IMR-90 (cell line): ENCODE results near the gene TMEM40. TPM values are rescaled to one million over a fixed set of nuclear protein-coding genes. Genes with fewer than 3 reads are reported as not detected.

Experiments used
- ATAC-seq: fragments of 200-7000 bp; cut with Tn5 transposase; 2 replicates; pipeline ENCODE4 v1.9.1; 2020; ENCODE audit warnings: low read depth, mild to moderate bottlenecking, moderate library complexity
- BruUV-seq: library from RNA; stranded (reverse); fragments of 400-500 nt; replicated peaks from 2 replicates; lab custom pipeline; 2021; lab: Mats Ljungman, UMichigan
- CTCF ChIA-PET: fragments of 300-600 bp; formaldehyde crosslinking; extraction: SDS; loops from one replicate; lab custom pipeline; 2021; ENCODE audit warnings: antibody characterized with exemption; lab: Yijun Ruan, JAX
- POLR2A ChIA-PET: fragments of 300-600 bp; sonication (Branson Sonifier 250); formaldehyde crosslinking; loops from one replicate; lab custom pipeline; 2022; ENCODE audit warnings: antibody characterized with exemption; ENCODE audit not compliant: unreplicated experiment; lab: Charles Lee
- DNase-seq: peaks from one replicate; pipeline ENCODE4 v3.0.0; 2013
- H2AFZ ChIP-seq: replicated peaks from 2 replicates; pipeline ENCODE3; 2013; ENCODE audit warnings: low read length, mild to moderate bottlenecking; ENCODE audit not compliant: poor library complexity
- H2AK5ac ChIP-seq: 2 replicates; pipeline ENCODE4 v1.6.1; 2013; ENCODE audit warnings: low read depth, low read length, inconsistent platforms
- H2AK9ac ChIP-seq: replicated peaks from 2 replicates; pipeline ENCODE3; 2013; ENCODE audit warnings: mild to moderate bottlenecking, low read depth, low read length, moderate library complexity; ENCODE audit not compliant: poor library complexity
- H2BK120ac ChIP-seq: 2 replicates; pipeline ENCODE4 v1.6.1; 2013; ENCODE audit warnings: low read depth, low read length, inconsistent platforms
- H2BK15ac ChIP-seq: 3 replicates; pipeline ENCODE4 v1.6.1; 2013; ENCODE audit warnings: low read depth, low read length, inconsistent platforms
- H2BK20ac ChIP-seq: 2 replicates; pipeline ENCODE4 v1.6.1; 2013; ENCODE audit warnings: low read depth, mild to moderate bottlenecking, inconsistent platforms, low read length, moderate library complexity
- H2BK5ac ChIP-seq: 2 replicates; pipeline ENCODE4 v1.6.1; 2013; ENCODE audit warnings: mild to moderate bottlenecking, low read depth, low read length, inconsistent platforms; ENCODE audit not compliant: poor library complexity, severe bottlenecking
- H3K14ac ChIP-seq: replicated peaks from 2 replicates; pipeline ENCODE4 v1.6.1; 2013; ENCODE audit warnings: low read depth, low read length, inconsistent platforms
- H3K18ac ChIP-seq: 2 replicates; pipeline ENCODE4 v1.6.1; 2013; ENCODE audit warnings: low read depth, low read length, control low read depth
- H3K23ac ChIP-seq: 2 replicates; pipeline ENCODE4 v1.6.1; 2013; ENCODE audit warnings: low read depth, low read length, inconsistent platforms
- H3K27ac ChIP-seq: 2 replicates; pipeline ENCODE4 v1.5.1; 2013; ENCODE audit warnings: mild to moderate bottlenecking, control low read depth, low read length; ENCODE audit not compliant: insufficient read depth
- H3K27me3 ChIP-seq: 2 replicates; pipeline ENCODE4 v1.6.1; 2013; ENCODE audit warnings: low read length; ENCODE audit not compliant: control insufficient read depth, insufficient read depth
- H3K36me3 ChIP-seq: 2 replicates; pipeline ENCODE4 v1.6.1; 2013; ENCODE audit warnings: low read length, mixed read lengths; ENCODE audit not compliant: control insufficient read depth, insufficient read depth
- H3K4ac ChIP-seq: 2 replicates; pipeline ENCODE4 v1.6.1; 2013; ENCODE audit warnings: low read depth, low read length, inconsistent platforms
- H3K4me1 ChIP-seq: 2 replicates; pipeline ENCODE4 v1.6.1; 2013; ENCODE audit warnings: low read length, mixed read lengths; ENCODE audit not compliant: control insufficient read depth, insufficient read depth
- H3K4me2 ChIP-seq: 2 replicates; pipeline ENCODE4 v1.6.1; 2013; ENCODE audit warnings: low read depth, mild to moderate bottlenecking, control low read depth, low read length, moderate library complexity
- H3K4me3 ChIP-seq: 2 replicates; pipeline ENCODE4 v1.5.1; 2013; ENCODE audit warnings: low read depth, mild to moderate bottlenecking, control low read depth, low read length, moderate library complexity; ENCODE audit not compliant: insufficient read depth
- H3K56ac ChIP-seq: 2 replicates; pipeline ENCODE4 v1.6.1; 2013; ENCODE audit warnings: low read length, inconsistent platforms; ENCODE audit not compliant: insufficient read depth; ENCODE audit errors: extremely low read depth
- H3K79me1 ChIP-seq, 2 experiments: 2 replicates each; pipeline ENCODE4 v1.6.1; 2013; ENCODE audit warnings: low read length in 2 of 2, inconsistent platforms in 1 of 2, low read depth in 1 of 2
- H3K9ac ChIP-seq: 2 replicates; pipeline ENCODE4 v1.6.1; 2013; ENCODE audit warnings: low read depth, low read length, control low read depth
- H3K9me1 ChIP-seq: 2 replicates; pipeline ENCODE4 v1.6.1; 2013; ENCODE audit warnings: low read length, inconsistent platforms; ENCODE audit not compliant: insufficient read depth
- H3K9me3 ChIP-seq: 2 replicates; pipeline ENCODE4 v1.6.1; 2013; ENCODE audit warnings: low read length; ENCODE audit not compliant: control insufficient read depth, insufficient read depth
- H4K20me1 ChIP-seq: 2 replicates; pipeline ENCODE4 v1.6.1; 2013; ENCODE audit warnings: low read length, inconsistent platforms; ENCODE audit not compliant: insufficient read depth
- H4K5ac ChIP-seq: 2 replicates; pipeline ENCODE4 v1.6.1; 2013; ENCODE audit warnings: mild to moderate bottlenecking, low read depth, low read length, control low read depth
- H4K8ac ChIP-seq, 2 experiments: 2 replicates each; pipeline ENCODE4 v1.6.1; 2013; ENCODE audit warnings: low read depth in 2 of 2, low read length in 2 of 2, control low read depth in 1 of 2, inconsistent platforms in 1 of 2
- H4K91ac ChIP-seq: 2 replicates; pipeline ENCODE4 v1.6.1; 2013; ENCODE audit warnings: low read depth, low read length, inconsistent platforms; ENCODE audit not compliant: insufficient read depth
- BHLHE40 ChIP-seq: fragments of 150-350 bp; IDR thresholded peaks from 2 replicates; pipeline ENCODE4 v1.6.1; 2016; ENCODE audit warnings: mild to moderate bottlenecking, low read depth, low read length
- CEBPB ChIP-seq: IDR thresholded peaks from 2 replicates; pipeline ENCODE4 v1.6.1; 2012; ENCODE audit warnings: low read depth, low read length, improper control_type of control experiment
- CHD1 ChIP-seq: IDR thresholded peaks from 2 replicates; pipeline ENCODE4 v1.6.1; 2012; ENCODE audit warnings: low read depth, low read length, improper control_type of control experiment
- CTCF ChIP-seq: conservative IDR thresholded peaks from 2 replicates; pipeline ENCODE4 v1.5.1; 2012; ENCODE audit warnings: mild to moderate bottlenecking, low read depth, low read length, improper control_type of control experiment
- FOS ChIP-seq: fragments of 150-350 bp; IDR thresholded peaks from 2 replicates; pipeline ENCODE4 v1.6.1; 2016; ENCODE audit warnings: low read depth, low read length
- MAFK ChIP-seq: IDR thresholded peaks from 2 replicates; pipeline ENCODE4 v1.6.1; 2012; ENCODE audit warnings: low read depth, low read length, improper control_type of control experiment
- MAZ ChIP-seq: IDR thresholded peaks from 2 replicates; pipeline ENCODE4 v1.6.1; 2012; ENCODE audit warnings: low read depth, mild to moderate bottlenecking, low read length, improper control_type of control experiment, moderate library complexity, borderline replicate concordance
- MXI1 ChIP-seq: IDR thresholded peaks from 2 replicates; pipeline ENCODE4 v1.6.1; 2012; ENCODE audit warnings: low read depth, mild to moderate bottlenecking, low read length, moderate library complexity, borderline replicate concordance
- NFE2L2 ChIP-seq: fragments of 150-350 bp; IDR thresholded peaks from 2 replicates; pipeline ENCODE4 v1.6.1; 2016; ENCODE audit warnings: low read depth, mild to moderate bottlenecking, low read length
- POLR2A ChIP-seq: IDR thresholded peaks from 2 replicates; pipeline ENCODE4 v1.6.1; 2012; ENCODE audit warnings: mild to moderate bottlenecking, low read depth, low read length
- RAD21 ChIP-seq: IDR thresholded peaks from 2 replicates; pipeline ENCODE4 v1.6.1; 2012; ENCODE audit warnings: low read length, improper control_type of control experiment
- RCOR1 ChIP-seq: IDR thresholded peaks from 2 replicates; pipeline ENCODE4 v1.6.1; 2012; ENCODE audit warnings: mild to moderate bottlenecking, low read length, improper control_type of control experiment; ENCODE audit not compliant: insufficient replicate concordance
- RFX5 ChIP-seq: IDR thresholded peaks from 2 replicates; pipeline ENCODE4 v1.8.0; 2012; ENCODE audit warnings: low read depth, mild to moderate bottlenecking, low read length, moderate library complexity
- SMC3 ChIP-seq: fragments of 150-350 bp; IDR thresholded peaks from 2 replicates; pipeline ENCODE4 v1.6.1; 2016; ENCODE audit warnings: low read depth, mild to moderate bottlenecking, antibody characterized with exemption, low read length, moderate library complexity
- USF2 ChIP-seq: fragments of 150-350 bp; IDR thresholded peaks from 2 replicates; pipeline ENCODE4 v1.6.1; 2017; ENCODE audit warnings: mild to moderate bottlenecking, antibody characterized with exemption, low read length, low read depth
- WGBS, 2 experiments: methylation state at CpG; one replicate each; pipeline versions ENCODE4 v1.1.5 to v1.1.7; 2013; ENCODE audit warnings: missing lambda C conversion rate in 2 of 2; ENCODE audit not compliant: insufficient read length in 1 of 2; ENCODE audit errors: extremely low coverage in 2 of 2; 5-methylcytosine and 5-hydroxymethylcytosine counted together
- dilution Hi-C: fragments of 300-500 bp; cut with HindIII; formaldehyde crosslinking; loops from one replicate; pipeline ENCODE4 v1.14.3; 2018; ENCODE audit warnings: low sequenced_read_pairs; ENCODE audit not compliant: unreplicated experiment
- in situ Hi-C: fragments of 300-500 bp; cut with MboI; formaldehyde crosslinking; loops from 3 replicates; pipeline ENCODE4 v1.14.3; 2019; ENCODE audit warnings: low sequenced_read_pairs, inconsistent platforms, mixed read lengths
- intact Hi-C: fragments of 100-400 bp; cut with micrococcal nuclease; formaldehyde crosslinking; loops from 2 replicates; pipeline ENCODE4 v1.10.0; 2022
- polyA plus RNA-seq, 3 experiments: library from polyadenylated mRNA; depleted of rRNA; stranded (reverse); fragments of >200 nt; gene quantifications; 2 replicates each; pipeline ENCODE4 v1.2.3, GENCODE V29; 2012; ENCODE audit warnings: low replicate concordance in 1 of 3
- total RNA-seq: library from RNA; depleted of rRNA; stranded (reverse); fragments of >200 nt; gene quantifications from 2 replicates; pipeline ENCODE4 v1.2.3, GENCODE V29; 2012
- TF ChIP-seq, protein P1 (sequence below): fragments of 150-350 bp; IDR thresholded peaks from 2 replicates; pipeline ENCODE4 v1.6.1; 2016; ENCODE audit warnings: low read depth, mild to moderate bottlenecking, low read length, moderate library complexity, borderline replicate concordance

The TMEM40 gene
- total and polyA plus RNA-seq, 2 of the 4 experiments (the other 2 are of a cell fraction), result 0.27 TPM; not detected in 1

- Histone ChIP-seq H2BK15ac (no peak overlapping the region), H3K23ac (no peak overlapping the region), H3K9me1 (no peaks in the 10 kb centered on the region), H3K4me2 (no peak overlapping the region), H3K4me1 (peaks cover 3% of the 10 kb centered on the region; the same call in 1 of the 2 replicates), H2BK120ac (no peak overlapping the region), H4K20me1 (no peaks in the 10 kb centered on the region), H3K9me3 (no peaks in the 10 kb centered on the region), H4K91ac (no peak overlapping the region), H3K36me3 (no peaks in the 10 kb centered on the region), H2BK20ac (no peak overlapping the region), H3K56ac (no peak overlapping the region), H2AK9ac (no peak overlapping the region), H3K9ac (no peak overlapping the region), H2AK5ac (no peak overlapping the region), H4K8ac (no peak overlapping the region), H3K14ac (no peak overlapping the region), H2BK5ac (no peak overlapping the region), H3K27me3 (peaks cover 4% of the 10 kb centered on the region; the same call in 1 of the 2 replicates), H3K4ac (no peak overlapping the region), H3K79me1 (no peaks in the 10 kb centered on the region), H3K4me3 (no peak overlapping the region), H3K18ac (no peak overlapping the region), H2AFZ (no peak overlapping the region), H4K5ac (no peak overlapping the region), H3K27ac (no peak overlapping the region)
- no CpG with 5 or more reads among the region's 4 CpGs for WGBS, 2 experiments
- POLR2A ChIA-PET, result no interaction called here
- no peak for DNase-seq
- intact Hi-C loops (no loop called here), in situ Hi-C loops (no loop called here), dilution Hi-C loops (no loop called here)
- BruUV-seq, result no TSS peak
- TF ChIP-seq RFX5, result no peak
- TF ChIP-seq MAFK, result no peak
- no peak for TF ChIP-seq BHLHE40
- no peak for TF ChIP-seq CTCF
- no peak for TF ChIP-seq USF2
- TF ChIP-seq POLR2A, result no peak
- no peak for TF ChIP-seq RAD21
- no peak for TF ChIP-seq CEBPB
- no peak for TF ChIP-seq SMC3
- no peak for TF ChIP-seq MXI1
- no peak for TF ChIP-seq CHD1
- no peak for TF ChIP-seq FOS
- no peak for TF ChIP-seq MAZ
- no peak for TF ChIP-seq RCOR1
- TF ChIP-seq NFE2L2, result no peak
- TF ChIP-seq, protein P1, sequence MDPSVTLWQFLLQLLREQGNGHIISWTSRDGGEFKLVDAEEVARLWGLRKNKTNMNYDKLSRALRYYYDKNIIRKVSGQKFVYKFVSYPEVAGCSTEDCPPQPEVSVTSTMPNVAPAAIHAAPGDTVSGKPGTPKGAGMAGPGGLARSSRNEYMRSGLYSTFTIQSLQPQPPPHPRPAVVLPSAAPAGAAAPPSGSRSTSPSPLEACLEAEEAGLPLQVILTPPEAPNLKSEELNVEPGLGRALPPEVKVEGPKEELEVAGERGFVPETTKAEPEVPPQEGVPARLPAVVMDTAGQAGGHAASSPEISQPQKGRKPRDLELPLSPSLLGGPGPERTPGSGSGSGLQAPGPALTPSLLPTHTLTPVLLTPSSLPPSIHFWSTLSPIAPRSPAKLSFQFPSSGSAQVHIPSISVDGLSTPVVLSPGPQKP, result no peak
- no peak for ATAC-seq
- CTCF ChIA-PET, result no interaction called here
These were observed 28.4 kb downstream of the TMEM40 start for GRCh38 chr3:12730506-12731242.
